ENCODE results near the gene MUC13.

The MUC13 gene

DNA sequence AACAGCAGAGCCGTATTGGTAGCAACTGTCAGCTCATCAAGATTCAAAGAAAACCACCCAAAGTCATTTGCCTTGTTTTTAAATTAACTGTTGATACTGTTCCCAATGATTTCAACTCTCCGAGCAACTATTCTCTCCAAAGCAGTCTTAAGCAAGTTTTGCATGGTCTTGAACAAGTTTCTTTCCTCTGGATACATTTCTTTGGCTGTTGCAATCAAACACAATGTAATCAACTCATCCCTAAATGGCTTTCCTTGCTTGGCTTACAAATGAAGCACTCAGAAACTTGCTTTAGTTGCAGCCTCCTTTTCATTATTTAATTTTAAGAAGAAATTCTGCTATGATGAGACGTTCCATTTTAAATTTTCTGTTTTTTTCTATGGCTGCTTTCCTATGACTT, 15.5 kb upstream of the MUC13 start:
- no peak for DNase-seq (ENCODE audit: low read depth in 2 of 2)

DNA sequence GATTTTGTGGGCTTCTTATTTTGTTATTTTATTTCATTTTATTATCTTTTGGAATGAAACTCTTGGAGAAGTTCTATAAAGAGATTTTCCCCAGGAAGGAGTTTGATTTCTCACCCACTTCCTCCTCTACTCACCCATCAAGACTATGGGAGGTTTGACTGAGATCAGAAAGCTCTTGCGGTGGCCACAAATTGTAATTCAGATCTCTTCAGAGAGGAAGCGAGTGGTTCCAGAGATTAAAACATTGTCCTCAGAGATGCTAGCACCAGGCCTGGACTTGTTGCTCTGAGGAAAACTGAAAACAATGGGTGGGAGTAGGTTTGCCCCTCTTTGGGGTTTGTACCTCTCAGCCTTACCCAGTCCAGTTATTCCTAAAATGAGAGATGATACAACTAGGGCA, 8.1 kb upstream of the MUC13 start:
- DNase-seq (ENCODE audit: low read depth in 2 of 2): no peak

DNA sequence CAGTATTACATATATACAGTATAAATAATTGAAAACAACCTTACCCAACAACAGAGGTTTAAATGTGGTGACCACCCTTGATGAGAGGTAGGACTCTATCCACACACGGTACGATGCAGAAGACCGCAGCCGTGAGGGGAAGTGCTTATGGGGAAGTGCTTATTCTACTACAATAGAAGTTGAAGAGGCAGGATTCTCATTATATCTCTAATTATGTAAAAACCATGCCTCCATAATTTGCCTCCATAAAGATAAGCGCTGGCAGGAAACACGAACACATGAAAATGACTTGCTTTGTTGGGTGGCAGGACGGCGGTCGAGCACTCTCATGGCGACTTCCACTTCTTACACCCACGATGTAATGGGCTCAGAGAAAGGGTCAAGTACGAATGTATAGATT, 7.2 kb upstream of the MUC13 start:
- DNase-seq (ENCODE audit: low read depth in 2 of 2): no peak

DNA sequence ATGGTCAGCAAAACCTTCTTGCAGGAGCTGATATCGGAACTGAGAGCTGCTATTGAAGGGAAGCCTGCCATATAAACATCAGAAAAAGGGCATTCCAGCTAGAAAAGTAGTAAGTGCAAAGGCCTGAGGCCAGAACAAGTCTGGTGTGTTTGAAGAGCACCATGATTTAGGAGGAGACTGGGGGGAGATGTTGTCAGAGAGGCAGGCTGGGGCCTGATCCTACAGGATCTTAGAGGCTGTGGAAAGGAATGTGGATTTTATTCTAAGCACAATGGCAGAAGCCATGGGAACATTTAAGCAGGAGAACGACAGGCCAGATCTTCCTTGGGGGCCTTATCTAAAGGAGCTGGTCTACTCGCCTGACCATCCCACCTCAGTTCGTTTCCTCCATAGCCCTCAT, 5.1 kb upstream of the MUC13 start:
- no peak for DNase-seq (ENCODE audit: low read depth in 2 of 2)

DNA sequence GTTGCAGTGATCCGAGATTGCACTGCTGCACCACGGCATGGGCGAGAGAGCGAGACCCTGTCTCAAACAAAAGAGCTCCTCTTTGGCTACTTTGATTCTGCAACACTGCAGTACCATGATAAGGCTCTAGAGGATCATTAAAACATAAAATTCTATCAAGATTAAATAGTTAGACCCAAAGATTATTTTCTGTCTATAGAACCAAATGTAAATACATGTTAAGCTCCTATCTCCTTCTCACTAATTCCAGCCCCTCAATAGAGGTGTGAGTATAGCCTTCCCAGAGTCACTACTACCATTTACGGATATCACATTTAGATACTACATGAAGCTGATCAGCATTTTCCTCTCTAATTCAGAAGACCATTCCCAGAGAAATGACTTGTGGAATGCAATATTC, 4.3 kb upstream of the MUC13 start:
- no peak for DNase-seq (ENCODE audit: low read depth in 2 of 2)

DNA sequence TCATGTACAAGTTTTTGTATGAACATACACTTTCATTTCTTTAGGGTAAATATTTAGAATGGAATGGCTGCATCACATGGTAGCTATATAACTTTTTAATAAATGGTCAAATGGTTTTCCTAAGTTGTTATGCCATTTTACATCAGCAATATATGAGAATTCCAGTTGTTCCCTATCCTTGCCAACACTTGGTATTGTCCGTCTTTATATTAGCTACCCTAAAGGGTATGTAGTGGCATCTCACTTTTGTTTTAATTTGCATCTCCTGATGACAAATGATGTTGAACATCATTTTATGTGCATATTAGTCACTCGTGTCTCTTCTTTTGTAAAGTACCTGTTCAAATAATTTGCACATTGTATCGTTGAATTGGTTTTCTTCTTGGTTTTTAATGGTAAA, 2.5 kb upstream of the MUC13 start:
- no peak for DNase-seq (ENCODE audit: low read depth in 2 of 2)

DNA sequence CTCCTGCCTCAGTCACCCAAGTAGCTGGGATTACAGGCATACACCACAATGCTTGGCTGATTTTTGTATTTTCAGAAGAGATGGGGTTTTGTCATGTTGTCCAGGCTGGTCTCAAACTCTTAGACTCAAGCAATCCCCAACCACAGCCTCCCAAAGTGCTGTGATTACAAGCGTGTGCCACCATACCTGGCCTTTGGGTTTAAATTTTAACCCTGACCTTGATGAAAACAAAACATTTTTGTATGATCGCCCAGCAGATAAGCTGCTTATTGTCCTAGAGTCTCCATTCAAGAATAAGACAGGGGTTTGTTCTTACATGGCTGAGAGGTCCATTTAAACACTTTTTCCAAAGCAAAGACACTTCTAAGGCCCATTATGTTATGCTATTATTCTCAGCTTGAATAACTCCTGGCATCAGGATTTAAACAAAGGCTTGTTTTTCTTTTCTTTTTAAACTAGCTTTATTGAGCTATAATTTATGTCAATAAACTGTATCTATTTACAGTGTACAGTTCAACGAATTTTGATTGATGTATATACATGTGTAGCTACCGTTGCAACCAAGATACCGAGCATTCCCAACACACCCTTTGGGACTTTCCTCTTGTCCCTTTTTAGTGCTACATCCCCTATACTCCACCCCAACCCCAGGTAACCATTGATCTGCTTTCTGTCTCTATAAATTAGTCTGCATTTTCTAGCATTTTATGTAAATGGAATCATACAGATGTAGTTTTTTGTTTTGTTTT, 1.4 kb upstream of the MUC13 start:
- no peak for DNase-seq (ENCODE audit: low read depth in 2 of 2)

DNA sequence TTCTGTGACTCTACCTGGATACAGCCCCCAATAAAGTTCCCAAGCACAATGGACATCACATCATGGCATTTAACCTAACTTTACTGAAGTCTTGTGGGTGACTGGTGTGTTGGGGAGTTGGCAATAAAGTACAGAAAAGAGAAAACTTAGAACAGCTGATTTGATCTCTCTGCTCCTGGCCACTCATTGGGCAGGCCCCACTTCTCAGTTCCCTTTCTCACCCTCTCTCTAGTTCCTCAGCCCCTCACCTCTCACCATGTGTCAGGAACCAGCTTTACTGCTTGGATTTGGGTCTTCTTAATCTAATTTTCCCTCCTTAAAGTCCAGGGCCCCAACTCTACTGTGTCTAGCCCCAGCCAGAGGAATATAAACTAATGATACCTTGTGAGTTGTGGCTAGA, 713 bp upstream of the MUC13 start:
- no peak for DNase-seq (ENCODE audit: low read depth in 2 of 2)

DNA sequence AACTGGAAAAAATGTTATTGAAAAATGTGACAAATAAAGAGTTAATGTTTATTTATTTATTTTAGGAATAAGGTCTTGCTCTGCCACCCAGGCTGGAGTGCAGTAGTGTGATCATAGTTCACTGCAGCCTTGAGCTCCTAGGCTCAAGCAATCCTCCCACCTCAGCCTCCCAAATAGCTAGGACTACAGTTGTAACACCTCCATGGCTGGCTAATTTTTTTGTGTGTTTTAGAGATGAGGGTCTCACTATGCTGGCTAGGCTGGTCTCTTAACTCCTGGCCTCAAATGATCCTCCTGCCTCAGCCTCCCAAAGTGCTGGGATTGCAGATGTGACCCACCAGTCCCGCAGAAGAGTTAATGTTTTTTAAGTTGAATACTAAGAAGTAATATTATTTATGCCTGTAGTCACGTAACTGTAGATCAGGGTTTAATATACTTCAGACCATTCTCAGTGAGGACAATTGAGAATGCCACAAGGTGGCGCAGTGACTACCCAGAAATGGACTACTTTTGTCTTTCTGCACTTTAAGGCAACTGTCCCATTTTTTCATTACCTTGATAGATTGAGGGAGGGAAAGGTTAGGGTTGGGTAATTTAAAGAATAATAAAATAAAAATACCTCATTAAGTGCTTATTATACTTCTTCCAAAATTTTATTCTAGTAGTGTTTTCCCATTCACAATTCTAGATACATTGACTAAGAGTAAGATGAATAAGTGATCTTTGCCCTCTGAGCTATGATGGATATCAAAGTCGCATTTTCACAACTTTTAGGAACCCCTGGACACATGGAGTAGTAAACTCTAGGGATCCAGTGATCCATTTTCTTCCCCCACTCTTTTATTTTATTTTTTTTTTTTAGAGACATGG, 6.0 kb downstream of the MUC13 start:
- peak; percentile 38 to 44 for DNase-seq (ENCODE audit: low read depth in 2 of 2)

DNA sequence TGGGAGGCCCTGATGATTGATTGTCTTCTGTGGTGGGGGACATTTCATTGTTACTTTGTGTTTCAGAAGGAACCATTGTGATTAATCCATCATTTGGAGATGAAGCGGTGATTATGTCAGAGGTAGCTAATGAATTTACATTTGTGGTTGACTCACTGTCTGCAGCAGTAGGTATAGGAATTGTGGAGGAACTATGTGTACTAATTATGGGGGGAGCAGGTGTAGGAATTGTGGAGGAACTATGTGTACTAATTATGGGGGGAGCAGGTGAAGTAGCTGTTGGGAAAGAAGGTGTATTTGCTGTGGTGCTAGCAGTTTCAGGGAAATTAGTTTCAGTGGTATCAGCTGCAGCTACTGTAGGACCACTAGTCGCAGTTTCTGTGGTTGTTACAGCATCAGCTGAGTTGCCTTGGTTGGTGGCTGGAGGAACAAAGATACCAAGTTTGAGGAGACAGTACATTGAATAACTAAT, 6.9 kb downstream of the MUC13 start:
- DNase-seq (ENCODE audit: low read depth in 2 of 2): no peak

DNA sequence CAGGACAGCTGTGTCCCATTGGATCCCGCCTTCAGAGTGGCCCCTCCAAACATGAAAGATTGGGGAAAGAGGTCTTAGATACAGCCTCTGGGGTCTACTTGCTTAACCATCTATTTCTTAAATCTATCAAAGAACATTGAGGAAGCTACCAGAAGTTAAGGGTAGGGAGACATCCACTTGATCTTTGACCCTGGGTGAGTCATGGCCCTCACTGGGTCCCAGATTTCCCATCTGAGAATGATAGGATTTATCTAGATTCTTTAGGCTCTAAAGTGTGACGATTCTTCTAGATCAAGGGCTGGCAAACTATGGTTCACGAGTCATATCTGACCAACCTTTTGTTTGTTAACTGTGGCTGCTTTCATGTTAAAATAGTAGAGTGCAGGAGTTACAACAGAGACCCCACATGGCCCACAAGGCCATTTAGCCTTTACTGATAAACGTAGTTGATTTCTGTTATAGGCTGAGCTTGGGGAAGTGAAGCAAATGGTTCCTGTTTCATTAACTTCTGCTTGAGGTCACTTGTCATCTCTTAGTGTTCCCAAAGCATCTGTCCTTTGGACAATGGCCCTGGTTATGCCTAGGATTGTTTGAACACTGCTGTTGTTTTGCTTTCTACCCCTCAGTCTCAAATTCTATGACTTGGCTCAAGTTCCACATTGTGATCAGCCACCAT, 8.0 kb downstream of the MUC13 start:
- DNase-seq (ENCODE audit: low read depth in 2 of 2): no peak

DNA sequence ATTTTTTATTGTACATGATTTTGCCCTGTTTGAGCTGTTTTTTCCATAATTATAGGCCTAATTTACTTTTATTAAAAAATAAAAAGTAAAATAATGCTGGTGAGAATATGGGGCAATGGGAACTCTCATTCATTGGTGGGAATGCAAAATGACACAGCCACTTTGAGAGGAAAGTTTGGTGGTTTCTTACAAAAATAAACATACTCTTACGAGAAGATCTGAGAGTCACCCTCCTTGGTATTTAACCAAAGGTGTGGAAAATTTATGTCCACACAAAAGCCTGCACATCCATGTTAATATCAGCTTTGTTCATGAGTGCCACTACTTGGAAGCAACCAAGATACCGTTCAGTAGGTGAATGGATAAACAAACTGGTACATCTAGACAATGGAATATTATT, 9.8 kb downstream of the MUC13 start:
- no peak for DNase-seq (ENCODE audit: low read depth in 2 of 2)

DNA sequence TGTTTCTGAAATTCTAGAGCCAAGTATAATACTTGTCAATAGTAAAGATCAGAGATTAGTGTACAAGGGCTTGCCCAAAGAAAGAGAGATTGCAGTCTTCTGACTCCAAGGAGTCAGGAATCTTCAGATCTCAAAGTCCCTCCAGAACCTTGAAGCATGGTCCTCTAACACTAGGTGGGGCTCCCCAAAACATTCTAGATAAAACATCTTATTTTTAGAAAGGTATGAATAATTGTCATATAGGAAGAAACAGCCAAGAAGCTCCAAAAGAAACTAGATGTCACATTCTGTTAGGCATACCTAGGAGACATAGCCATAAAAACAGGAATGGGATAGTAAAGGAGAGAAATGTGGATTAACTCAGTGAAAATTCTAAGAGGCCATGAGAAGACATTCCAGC, 10.7 kb downstream of the MUC13 start:
- no peak for DNase-seq (ENCODE audit: low read depth in 2 of 2)

DNA sequence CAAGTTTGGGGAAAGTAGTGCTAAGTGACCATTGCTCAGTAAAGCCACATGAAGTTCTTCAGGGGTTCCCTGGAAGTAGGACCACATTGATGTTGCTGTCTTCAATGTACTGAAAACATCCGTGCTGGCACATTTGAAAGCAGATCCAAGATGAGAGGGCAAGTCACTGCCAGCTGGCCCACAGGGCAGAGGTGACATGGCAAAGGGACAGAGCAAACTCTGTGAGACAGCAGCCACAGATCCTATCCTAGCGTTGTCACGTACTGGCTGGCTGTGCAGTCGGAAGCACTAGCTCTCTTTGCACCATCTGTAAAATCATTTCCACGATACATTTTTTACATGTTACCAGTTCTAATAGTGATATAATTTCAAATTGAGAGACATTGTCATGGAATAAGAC, 13.8 kb downstream of the MUC13 start:
- no peak for DNase-seq (ENCODE audit: low read depth in 2 of 2)

DNA sequence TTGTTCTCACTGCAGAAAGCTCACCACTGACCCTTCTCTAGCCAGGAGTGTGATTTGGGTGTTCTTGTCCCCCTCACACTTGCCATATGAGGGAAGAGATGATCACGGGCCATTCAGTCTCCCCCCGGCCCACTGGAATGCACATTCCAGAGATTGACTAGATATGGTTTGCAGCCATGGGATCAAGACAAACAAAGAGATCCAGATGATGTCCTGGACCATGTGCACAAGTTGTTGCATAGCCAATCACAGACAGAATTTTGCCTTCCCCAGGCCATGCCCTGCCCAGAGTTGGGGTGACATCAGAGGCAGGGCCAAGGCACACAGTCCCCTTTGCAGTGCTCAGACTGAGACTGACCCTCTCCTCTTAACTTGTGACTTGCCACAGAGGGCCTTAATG, 14.8 kb downstream of the MUC13 start:
- DNase-seq (ENCODE audit: low read depth in 2 of 2): no peak

DNA sequence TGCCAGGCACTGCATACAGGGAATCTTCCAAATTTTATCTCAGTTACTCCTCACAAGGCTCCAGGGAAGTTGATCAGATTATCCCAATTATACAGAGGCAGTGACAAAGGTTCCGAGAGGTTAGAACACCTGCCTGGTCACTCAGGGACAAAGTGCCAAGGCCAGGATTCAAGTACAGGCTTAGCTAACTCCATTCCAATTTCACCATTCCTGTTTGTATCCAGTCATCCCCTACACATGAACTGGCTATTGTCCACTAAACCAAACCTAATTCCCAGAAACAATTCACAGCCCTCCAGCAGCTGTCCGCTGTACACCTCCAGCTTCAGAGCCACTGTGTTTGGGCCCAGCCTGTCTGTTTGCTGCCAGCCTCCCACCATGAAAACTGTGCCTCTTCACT, 16.0 kb downstream of the MUC13 start:
- no peak for DNase-seq (ENCODE audit: low read depth in 2 of 2)

DNA sequence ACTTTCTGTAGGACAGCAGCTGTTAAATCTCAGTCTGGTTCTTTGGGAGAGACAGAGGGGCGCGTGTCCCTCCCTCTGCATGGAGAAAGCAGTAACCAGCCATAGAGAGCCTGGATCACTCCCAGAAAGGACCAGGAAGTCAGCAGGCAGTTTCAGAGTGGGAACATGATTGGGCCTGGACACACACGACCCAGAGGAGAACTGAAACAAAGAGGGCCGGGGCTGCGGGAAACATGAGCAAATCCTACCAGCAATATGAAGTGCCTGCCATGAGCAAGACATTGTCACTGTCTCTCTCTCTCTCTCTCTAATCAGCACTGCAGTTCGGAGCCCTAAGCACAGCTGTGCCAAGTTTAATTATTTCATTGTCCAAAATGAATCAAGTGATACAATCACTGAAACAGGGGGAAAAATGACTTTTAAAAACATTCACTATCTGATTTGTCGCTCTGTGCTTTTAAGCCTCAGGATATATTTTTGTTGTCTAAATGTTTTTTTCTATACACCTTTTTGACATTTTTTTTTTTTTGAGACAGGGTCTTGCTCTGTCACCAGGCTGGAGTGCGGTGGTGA, 17.6 kb downstream of the MUC13 start:
- DNase-seq (ENCODE audit: low read depth in 2 of 2): no peak

DNA sequence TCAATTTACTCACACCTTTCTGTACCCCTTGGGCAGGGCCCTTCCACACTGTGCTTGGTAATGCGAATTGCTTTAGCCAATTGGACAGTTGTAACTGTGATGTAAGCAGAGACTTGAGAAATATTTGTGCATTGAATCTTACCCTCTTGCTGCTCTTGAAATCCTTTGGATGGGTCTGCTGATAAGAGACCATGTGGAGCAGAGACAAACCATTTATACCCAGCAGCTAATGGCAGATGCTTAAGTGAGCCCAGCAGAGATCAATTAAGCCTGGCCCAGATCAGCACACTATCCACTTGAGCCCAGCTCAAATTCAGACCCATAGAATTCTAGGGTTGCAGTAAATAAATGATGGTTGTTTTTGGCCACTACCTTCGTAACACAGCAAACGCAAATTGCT, 19.3 kb downstream of the MUC13 start:
- DNase-seq (ENCODE audit: low read depth in 2 of 2): no peak

DNA sequence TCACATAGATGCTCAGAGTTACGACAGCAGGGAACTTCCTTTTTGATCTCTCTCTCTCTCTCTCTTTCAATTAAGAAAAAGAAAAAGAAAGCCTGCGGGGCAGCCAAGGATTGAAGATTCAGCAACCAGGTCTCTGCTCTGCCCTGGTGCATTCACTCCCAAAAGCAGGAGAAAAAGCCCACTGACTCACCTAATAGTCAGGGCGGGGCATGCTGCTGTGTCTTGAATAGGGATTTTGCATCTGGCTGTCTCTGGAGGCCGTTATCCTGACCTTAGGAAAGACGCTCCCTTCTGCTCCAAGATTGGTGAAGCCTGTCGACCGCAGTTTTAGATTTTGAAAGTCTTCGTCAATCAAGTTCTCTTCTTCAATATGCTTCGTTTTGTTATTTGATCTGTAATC, 26.6 kb downstream of the MUC13 start:
- no peak for DNase-seq (ENCODE audit: low read depth in 2 of 2)

DNA sequence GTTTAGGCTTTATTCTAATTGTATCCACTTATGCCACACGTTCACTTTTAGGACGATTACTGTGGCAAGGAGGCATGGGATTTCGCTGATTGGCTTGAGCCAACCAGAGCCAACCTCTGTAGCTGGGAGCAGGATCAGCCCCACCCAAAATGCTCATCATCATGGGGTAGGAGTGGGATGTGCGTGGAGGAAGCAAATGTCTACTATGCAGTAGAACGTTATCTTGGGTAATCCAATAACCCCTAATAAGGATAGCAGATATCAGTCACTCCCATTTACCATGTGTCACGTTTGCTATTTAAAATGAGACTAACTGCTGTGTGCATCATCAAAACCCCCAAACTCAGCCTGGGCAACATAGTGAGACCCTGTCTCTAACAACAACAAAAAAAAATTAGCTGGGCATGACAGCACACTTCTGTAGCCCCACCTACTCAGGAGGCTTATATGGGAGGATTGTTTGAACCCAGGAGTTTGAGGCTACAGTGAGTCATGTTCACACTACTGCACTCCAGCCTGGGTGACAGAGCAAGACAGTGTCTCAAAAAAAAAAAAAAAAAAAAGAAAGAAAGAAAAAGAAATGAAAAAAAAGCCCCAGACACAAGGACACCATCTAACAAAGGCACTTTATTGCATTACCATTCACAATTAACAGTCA, 29.6 kb downstream of the MUC13 start:
- no peak for DNase-seq (ENCODE audit: low read depth in 2 of 2)

DNA sequence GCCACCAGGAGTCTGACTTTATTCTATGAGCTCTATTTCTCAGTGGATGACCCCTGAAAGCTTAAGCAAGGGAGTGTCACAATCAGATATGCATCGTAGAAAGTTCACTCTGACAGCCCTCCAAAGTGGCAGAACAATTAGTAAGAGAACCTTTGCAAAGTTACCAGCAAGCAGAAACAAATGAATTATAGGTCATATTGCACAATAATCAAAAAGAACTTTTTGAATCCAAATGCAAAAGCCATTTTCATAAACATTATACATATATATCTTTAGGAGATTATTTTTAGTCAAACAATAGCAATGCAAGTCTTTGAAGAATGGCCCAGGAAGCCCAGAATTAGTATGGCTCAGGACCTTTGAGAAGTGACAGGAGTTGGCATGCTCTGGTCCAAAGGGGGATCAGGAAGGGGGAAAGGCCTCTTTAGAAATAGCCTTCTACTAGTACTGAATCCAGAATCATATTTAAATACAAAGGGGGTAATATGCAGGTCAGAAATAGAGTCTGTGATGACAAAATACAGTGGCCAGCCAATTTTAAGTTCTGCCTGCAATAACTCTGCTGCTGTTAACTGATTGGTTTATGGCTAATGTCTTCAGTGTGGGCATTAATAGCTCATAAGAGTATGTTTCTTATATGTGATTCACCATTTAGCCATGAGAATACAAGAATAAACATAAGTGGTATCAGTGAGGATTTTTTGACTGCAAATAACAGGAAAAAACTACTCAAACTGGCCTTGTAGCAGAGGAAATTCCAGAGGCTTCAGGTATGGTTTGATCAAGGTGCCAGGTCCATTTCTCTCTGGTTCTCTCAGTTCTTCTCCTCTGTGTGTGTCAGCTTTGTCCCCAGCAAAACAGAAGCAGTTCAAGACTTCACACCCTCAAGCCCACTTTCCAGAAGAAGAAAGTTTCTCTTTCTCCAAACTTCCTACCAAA, 30.4 kb downstream of the MUC13 start:
- no peak for DNase-seq (ENCODE audit: low read depth in 2 of 2)

Measured in stimulated activated CD4-positive, alpha-beta T cell treated with anti-CD3 and anti-CD28 coated beads, Interleukin-1b, Interleukin-23, amount 100 ng/mL, for 4 hours (primary cell).